HFFc6 (cell line): ENCODE results near the gene ACER3. TPM values are rescaled to one million over a fixed set of nuclear protein-coding genes. Genes with fewer than 3 reads are reported as not detected.
"Not testable (repeated sequence)": the region's sequence is repeated elsewhere in the genome, so short reads cannot be mapped to it uniquely, and the experiment has no call there.

Source experiments
- DNase-seq: peaks from one replicate; pipeline ENCODE4 v3.0.0-alpha.2; 2018
- H3K27ac Mint-ChIP-seq: 2 replicates; pipeline ENCODE4 v1.8.0; 2020; ENCODE audit warnings: mild to moderate bottlenecking, mixed read lengths
- H3K27me3 Mint-ChIP-seq: 2 replicates; pipeline ENCODE4 v1.8.0; 2021; ENCODE audit warnings: mild to moderate bottlenecking, moderate library complexity, mixed read lengths; ENCODE audit not compliant: insufficient read depth
- H3K36me3 Mint-ChIP-seq: 2 replicates; pipeline ENCODE4 v1.8.0; 2021; ENCODE audit warnings: low read depth, mixed read lengths
- H3K4me1 Mint-ChIP-seq: 2 replicates; pipeline ENCODE4 v1.8.0; 2020; ENCODE audit warnings: low read depth, mixed read lengths
- H3K4me3 Mint-ChIP-seq: 2 replicates; pipeline ENCODE4 v1.8.0; 2020; ENCODE audit warnings: mild to moderate bottlenecking, moderate library complexity, mixed read lengths
- H3K9me3 Mint-ChIP-seq: 2 replicates; pipeline ENCODE4 v1.8.0; 2020; ENCODE audit warnings: mild to moderate bottlenecking, mixed read lengths
- total RNA-seq, 6 experiments: library from RNA; stranded (reverse); fragmentation: NEBNext Ultra II Directional; extraction: Animal tissue kit (Norgen Biotek cat#: 25700); gene quantifications; 2 replicates in 1 of 6; 3 replicates in 5 of 6; pipeline ENCODE4 v1.2.3, GENCODE V29; 2021
- TF ChIP-seq, protein P1 (sequence below): fragments of 200-600 bp; sonication (generic); IDR thresholded peaks from 2 replicates; pipeline ENCODE4 v1.5.0; 2021; ENCODE audit warnings: antibody characterized with exemption, mild to moderate bottlenecking

The ACER3 gene
- total RNA-seq, 6 experiments from 2014 or later, result 13.9 to 18.2 (median 15.3) TPM

- Mint-ChIP-seq H3K4me1 (no peaks in the 10 kb centered on the region), H3K9me3 (peaks cover 10% of the 10 kb centered on the region; the same call in 1 of the 2 replicates), H3K4me3 (no peak overlapping the region), H3K27me3 (no peaks in the 10 kb centered on the region), H3K27ac (no peak overlapping the region), H3K36me3 (peaks cover 17% of the 10 kb centered on the region)
- TF ChIP-seq, protein P1, sequence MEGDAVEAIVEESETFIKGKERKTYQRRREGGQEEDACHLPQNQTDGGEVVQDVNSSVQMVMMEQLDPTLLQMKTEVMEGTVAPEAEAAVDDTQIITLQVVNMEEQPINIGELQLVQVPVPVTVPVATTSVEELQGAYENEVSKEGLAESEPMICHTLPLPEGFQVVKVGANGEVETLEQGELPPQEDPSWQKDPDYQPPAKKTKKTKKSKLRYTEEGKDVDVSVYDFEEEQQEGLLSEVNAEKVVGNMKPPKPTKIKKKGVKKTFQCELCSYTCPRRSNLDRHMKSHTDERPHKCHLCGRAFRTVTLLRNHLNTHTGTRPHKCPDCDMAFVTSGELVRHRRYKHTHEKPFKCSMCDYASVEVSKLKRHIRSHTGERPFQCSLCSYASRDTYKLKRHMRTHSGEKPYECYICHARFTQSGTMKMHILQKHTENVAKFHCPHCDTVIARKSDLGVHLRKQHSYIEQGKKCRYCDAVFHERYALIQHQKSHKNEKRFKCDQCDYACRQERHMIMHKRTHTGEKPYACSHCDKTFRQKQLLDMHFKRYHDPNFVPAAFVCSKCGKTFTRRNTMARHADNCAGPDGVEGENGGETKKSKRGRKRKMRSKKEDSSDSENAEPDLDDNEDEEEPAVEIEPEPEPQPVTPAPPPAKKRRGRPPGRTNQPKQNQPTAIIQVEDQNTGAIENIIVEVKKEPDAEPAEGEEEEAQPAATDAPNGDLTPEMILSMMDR, result no peak
- no peak for DNase-seq
Observed at GRCh38 chr11:76947190-76947589, 86.5 kb downstream of the ACER3 start.

DNA sequence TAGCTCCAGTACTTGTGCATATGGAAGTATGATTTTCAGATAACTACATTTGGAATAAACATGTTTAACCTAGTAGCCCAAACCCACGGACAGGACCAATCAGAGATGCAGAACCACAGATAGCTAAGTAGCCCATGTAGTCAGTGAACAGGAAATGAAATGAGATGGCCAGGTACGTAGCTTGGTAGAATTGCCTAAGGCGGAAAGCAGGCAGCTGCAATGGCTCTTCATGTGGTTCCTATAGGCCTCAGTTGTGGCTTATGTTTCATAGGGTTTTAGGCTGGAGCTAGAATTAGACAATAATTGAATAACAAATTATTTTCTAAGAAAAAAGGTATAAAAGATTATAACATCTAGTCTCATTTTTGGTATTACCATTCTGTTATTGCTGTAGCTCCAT, 87.1 kb downstream of the ACER3 start:
- no peak for DNase-seq
- Mint-ChIP-seq H3K27ac (no peak overlapping the region), H3K36me3 (peaks cover 17% of the 10 kb centered on the region), H3K9me3 (peaks cover 10% of the 10 kb centered on the region; the same call in 1 of the 2 replicates), H3K27me3 (no peaks in the 10 kb centered on the region), H3K4me3 (no peak overlapping the region), H3K4me1 (no peaks in the 10 kb centered on the region)
- TF ChIP-seq, protein P1, result no peak

GRCh38 chr11:76955459-76956114, 94.9 kb downstream of the ACER3 start:
- DNase-seq, result no peak
- Mint-ChIP-seq H3K27ac (no peak overlapping the region), H3K36me3 (no peaks in the 10 kb centered on the region), H3K27me3 (no peaks in the 10 kb centered on the region; the same call in 1 of the 2 replicates), H3K4me3 (no peak overlapping the region), H3K4me1 (peaks cover 16% of the 10 kb centered on the region), H3K9me3 (no peaks in the 10 kb centered on the region)
- TF ChIP-seq, protein P1, result no peak

GRCh38 chr11:76962583-76963416, 102.1 kb downstream of the ACER3 start:
- no peaks in the 10 kb centered on the region for H3K4me1 Mint-ChIP-seq
- no peak overlapping the region for H3K4me3 Mint-ChIP-seq
- H3K9me3 Mint-ChIP-seq, result no peaks in the 10 kb centered on the region
- no peaks in the 10 kb centered on the region; the same call in 1 of the 2 replicates for H3K27me3 Mint-ChIP-seq
- no peak for DNase-seq
- no peak overlapping the region for H3K27ac Mint-ChIP-seq
- TF ChIP-seq, protein P1, result no peak
- peaks cover 15% of the 10 kb centered on the region for H3K36me3 Mint-ChIP-seq

- DNase-seq, H3K4me3 Mint-ChIP-seq, H3K27me3 Mint-ChIP-seq, H3K27ac Mint-ChIP-seq, H3K4me1 Mint-ChIP-seq, H3K9me3 Mint-ChIP-seq: not testable (repeated sequence)
- H3K36me3 Mint-ChIP-seq, result peaks cover 15% of the 10 kb centered on the region
Observed at GRCh38 chr11:76963417-76964168, 102.9 kb downstream of the ACER3 start.
